Erythroblast (primary cell): ENCODE results near the gene ASCC2.
"Not testable (repeated sequence)": the region's sequence is repeated elsewhere in the genome, so short reads cannot be mapped to it uniquely, and the experiment has no call there.

Experiments
- DNase-seq, 2 experiments: peaks; one replicate each; lab custom pipeline; 2025; lab: John Stamatoyannopoulos, UW
- GATA1 ChIP-seq: IDR thresholded peaks from 2 replicates; pipeline ENCODE4 v1.6.1; 2011; ENCODE audit warnings: low read depth, mild to moderate bottlenecking, control low read depth, low read length, moderate library complexity
- POLR2A ChIP-seq: IDR thresholded peaks from 2 replicates; pipeline ENCODE4 v1.6.1; 2011; ENCODE audit warnings: mild to moderate bottlenecking, low read length

The ASCC2 gene

GRCh38 chr22:29871684-29872083, 33.6 kb upstream of the ASCC2 start:
- TF ChIP-seq GATA1: no peak
- no peak for TF ChIP-seq POLR2A
- DNase-seq: no peak

DNA sequence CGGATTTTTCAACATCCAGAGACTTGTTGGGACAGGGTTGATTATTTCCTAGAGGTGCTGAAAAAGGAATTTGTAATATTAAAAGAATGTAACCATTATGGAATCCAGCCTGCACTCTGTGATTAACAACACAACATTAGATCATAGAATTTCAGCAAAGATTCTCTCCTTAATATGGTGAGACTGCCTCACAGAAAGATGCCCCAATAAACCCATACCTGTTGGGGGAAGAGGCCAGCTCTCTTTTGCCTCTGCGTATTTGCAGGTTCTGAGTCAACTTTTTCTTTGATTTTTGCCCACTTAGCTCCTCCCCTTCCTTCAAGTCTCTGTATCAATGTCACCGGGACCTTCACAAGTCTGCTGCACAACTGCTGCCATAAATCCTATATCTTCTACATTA, 32.5 kb upstream of the ASCC2 start:
- no peak for DNase-seq

DNA sequence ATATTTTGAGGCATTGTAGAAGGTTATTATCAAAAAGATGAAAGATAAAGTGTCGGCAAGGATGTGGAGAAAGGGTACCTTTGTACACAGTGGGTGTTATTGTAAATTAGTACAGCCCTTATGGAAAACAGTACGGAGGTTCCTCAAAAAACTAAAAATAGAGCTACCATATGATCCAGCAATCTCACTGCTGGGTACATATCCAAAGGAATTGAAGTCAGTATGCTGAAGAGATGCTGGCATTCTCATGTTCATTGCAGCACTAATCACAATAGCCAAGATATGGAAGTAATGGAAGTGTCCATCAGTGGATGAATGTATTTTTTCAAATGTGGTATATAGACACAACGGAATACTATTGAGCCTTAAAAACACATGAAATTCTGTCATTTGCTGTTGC, 29.8 kb upstream of the ASCC2 start:
- no peak for TF ChIP-seq POLR2A
- TF ChIP-seq GATA1: no peak
- DNase-seq: no peak

More for the DNA sequence above, 32.5 kb upstream of the ASCC2 start:
- TF ChIP-seq GATA1 (no peak), POLR2A (no peak)

DNA sequence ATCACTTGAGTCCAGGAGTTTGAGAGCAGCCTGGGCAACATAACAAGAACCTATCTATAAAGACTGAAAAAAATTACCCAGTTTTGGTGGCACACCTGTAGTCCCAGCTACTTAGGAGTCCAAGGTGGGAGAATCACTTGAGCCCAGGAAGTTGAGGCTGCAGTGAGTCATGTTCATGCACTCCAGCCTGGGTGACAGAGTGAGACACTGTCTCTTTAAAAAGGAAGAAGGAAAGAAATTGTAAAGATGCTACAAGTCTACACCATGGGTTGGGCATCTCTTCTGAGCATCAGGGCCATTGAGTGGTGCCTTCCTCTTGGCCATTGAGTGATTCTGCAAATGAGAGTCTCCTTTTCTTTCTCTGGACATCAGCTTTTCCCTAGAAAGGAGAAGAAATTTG, 29.2 kb upstream of the ASCC2 start:
- DNase-seq: no peak
- TF ChIP-seq GATA1 (no peak), POLR2A (no peak)

GRCh38 chr22:29865572-29865971, 27.5 kb upstream of the ASCC2 start:
- DNase-seq: not testable (repeated sequence)

DNA sequence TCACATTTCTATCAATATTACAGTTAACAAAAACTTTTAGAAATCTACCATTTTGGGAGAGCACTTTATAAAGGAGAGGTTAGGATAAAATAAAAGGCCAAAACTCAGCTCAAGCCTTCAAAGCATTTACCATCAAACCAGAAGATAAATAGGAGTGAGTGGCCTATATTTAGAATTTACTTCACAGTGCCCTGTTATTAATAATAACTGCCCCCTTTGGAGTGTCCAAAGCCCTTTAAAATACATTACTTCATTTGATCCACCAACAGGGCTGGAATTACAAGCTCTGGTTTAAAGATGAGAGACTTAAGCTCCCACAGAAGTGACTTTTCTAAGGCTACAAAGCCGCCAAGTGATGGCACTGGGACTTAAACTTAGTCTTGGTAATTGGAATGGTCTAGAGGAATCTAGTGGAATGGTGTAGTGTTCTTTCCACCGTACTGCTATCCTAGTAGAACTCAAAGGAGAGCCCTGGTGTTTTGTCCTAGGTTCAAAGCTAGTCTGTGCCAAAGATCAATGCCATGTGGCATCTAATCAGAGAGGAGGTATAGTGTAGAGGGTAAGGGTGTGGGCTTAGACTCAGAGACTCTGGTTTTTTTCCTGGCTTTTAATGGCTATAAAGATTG, 23.7 kb upstream of the ASCC2 start:
- no peak for DNase-seq

GRCh38 chr22:29860006-29860766, 22.1 kb upstream of the ASCC2 start:
- TF ChIP-seq POLR2A (no peak), GATA1 (no peak)
- no peak for DNase-seq

More for the DNA sequence above, 23.7 kb upstream of the ASCC2 start:
- TF ChIP-seq GATA1 (no peak), POLR2A (no peak)

DNA sequence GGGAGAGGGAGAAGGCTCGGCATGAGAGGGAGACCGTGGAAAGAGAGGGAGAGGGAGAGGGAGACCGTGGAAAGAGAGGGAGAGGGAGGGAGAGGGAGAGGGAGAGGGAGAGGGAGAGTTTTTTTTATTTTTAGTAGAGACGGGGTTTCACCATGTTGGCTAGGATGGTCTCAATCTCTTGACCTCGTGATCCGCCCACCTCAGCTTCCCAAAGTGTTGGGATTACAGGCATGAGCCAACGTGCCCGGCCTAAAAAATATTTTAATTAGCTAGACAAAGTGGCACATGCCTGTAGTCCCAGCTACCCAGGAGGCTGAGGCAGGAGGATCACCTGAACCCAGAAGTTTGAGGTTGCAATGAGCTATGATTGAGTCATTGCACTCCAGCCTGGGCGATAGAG, 21.0 kb upstream of the ASCC2 start:
- DNase-seq: not testable (repeated sequence)

DNA sequence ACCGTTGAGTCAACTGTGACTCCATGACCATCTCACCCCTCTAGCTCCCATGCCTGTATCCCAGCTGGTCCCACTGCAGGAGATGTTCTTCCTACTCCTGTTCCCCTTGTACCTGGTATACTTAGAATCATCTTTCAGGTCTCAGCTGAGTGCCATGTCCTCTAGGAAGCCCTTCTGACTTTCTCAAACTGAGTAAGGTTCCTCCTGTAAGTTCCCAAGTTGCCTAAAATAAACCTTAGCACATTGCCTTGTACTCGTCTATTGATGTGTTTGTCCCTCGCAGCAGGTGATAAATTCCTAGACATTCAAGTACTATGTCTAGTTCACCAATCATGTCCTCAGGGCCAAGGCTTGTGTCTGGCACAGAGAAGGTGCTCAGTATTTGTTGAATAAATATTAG, 18.4 kb upstream of the ASCC2 start:
- DNase-seq: no peak
- TF ChIP-seq POLR2A (no peak), GATA1 (no peak)

GRCh38 chr22:29855611-29856181, 17.6 kb upstream of the ASCC2 start:
- TF ChIP-seq POLR2A: no peak
- no peak for TF ChIP-seq GATA1
- no peak for DNase-seq

DNA sequence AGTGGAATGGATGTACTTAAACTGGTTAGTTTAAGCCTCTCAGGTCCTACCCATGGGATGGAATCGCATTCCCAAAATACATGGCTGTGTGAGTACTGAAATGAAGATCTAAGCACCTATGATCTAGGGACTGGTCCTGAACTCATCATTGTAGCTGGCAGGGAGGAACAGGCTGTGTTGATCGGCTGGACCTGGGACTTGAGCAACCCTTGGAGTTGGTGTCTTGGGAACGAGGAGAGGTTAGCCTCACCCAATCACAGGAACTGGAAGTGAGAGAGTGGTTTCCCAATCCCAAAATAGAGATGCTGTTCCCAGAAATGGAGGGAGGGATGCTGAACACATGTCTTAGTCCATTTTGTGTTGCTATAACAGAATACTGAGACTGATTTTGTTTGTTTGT, 16.4 kb upstream of the ASCC2 start:
- TF ChIP-seq GATA1 (no peak), POLR2A (no peak)
- no peak for DNase-seq

GRCh38 chr22:29848111-29848510, 10.0 kb upstream of the ASCC2 start:
- no peak for DNase-seq
- TF ChIP-seq GATA1 (no peak), POLR2A (no peak)

- no peak for DNase-seq
- no peak for TF ChIP-seq GATA1
- TF ChIP-seq POLR2A: no peak
These were observed 8.2 kb upstream of the ASCC2 start for GRCh38 chr22:29846290-29846689.

GRCh38 chr22:29842740-29843139, 4.7 kb upstream of the ASCC2 start:
- no peak for TF ChIP-seq POLR2A
- no peak for TF ChIP-seq GATA1
- peak in 1 of 2 experiments; percentile 31 for DNase-seq
